Measurements from ENCODE around the gene CTTN.
"Not testable (repeated sequence)": the region's sequence is repeated elsewhere in the genome, so short reads cannot be mapped to it uniquely, and the experiment has no call there.

CTTN gene

DNA sequence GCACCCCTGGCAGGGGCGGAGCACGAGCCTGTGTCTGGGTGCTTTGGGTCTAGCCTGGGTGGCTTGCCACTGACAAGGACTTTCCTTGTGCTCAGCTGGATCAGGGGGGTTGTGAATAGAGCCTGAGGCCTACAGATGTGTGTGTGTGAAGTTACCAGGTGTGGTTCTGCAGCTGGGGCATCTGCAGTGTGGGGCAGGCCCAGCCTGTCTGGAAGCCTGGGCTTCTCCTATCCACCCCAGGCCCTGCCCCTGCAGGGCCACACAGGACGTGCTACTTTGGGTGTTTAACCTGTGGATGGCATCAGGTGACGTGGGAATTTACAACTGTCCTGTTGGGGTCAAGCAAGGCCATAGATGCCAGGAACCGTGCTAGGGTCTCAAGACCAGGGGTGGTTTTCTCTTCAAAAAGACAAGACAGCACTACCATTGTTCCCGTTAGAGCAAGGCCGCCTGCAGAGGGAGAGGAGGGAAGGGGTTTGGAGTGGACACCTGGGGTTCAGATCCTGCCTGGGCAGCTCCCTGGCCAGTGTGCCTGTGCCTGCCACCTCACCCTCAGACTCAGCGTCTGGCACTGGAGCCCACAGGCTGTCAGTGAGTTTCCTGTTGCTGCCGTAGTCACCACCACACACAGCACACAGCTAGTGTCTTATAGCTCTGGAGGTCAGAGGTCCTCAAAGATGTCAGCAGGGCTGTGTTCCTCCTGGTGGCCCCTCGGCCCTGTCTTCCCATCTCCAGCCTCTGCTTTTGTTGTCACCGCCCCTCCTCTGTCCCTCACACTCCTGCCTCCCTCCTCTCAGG, 31.6 kb downstream of the CTTN start:
- no peak for DNase-seq

DNA sequence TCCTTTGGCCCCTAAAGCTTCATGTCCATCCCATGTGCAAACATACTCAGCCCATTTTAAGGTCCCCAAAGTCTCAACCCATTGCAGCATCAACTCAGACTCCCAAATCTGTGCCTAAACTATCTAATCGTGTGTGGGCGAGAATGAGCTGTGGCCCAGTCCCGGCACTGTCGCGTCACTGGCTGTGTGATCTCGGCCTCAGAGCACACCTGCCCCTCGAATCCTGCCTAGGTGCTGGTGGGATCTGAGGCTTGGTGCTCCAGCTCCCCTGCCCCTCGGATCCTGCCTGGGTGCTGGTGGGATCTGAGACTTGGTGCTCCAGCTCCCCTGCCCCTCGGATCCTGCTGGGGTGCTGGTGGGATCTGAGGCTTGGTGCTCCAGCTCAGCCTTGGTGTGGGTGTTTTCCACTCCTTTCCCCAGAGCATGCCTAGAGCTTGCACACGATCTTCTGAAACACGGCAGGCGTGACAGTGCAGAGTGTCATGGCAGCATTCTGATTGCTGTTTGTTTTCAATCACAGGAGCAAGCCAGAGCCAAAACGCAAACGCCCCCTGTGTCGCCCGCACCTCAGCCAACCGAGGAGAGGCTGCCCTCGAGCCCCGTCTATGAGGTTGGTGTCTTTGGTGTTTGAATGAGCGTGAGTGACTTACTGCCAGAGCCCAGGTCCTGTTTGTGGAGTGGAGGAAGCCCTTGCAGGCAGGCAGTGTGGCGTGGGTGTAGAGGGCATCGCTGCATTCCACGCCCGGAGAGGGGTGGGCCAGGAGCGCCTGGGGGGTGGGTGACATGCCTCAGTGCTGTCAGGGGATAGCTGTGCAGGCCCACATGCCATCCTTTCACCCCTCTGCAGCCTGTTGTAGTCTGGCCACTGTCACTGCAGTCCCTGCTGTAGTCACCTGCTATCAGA, 32.6 kb downstream of the CTTN start:
- no peak for DNase-seq

DNA sequence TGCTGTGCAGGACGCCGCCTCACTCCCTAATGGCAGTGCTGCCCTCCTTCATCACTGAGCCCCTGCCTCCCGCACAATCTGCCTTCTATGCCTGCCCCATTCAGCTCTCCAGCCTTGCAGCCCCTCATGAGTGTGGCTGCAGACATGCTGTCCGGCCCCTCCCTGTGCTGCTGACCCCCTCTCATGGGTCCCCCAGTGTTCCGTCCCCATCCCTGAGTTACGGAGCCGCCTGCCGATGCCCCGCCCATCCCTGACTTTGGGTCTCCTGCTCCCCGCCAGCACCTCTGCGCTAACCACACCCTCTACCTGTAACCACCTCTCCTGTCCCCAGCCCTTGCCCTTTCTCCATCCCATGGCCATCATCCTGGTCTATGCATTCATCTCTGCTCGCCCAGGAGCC, 33.3 kb downstream of the CTTN start:
- no peak for DNase-seq

DNA sequence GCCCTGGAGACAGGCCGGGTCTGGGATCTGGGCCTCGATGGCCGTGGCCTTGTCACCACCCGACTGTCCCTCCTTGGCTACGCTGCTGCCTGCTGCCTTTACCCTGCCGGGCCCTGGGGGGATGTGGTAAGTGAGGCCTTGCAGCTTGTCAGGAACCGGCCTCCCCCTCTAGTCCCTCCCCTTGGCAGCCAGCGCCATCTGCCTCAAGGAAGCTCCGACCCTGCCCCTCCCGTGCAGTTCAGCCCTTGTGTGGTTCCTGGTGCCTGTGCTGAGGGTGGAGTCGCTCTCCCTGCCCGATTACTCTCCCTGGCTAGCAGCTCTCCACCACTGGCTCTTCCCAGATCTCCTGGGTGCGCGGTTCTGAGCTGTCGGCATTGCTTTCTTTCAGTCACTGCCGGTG, 33.7 kb downstream of the CTTN start:
- no peak for DNase-seq

DNA sequence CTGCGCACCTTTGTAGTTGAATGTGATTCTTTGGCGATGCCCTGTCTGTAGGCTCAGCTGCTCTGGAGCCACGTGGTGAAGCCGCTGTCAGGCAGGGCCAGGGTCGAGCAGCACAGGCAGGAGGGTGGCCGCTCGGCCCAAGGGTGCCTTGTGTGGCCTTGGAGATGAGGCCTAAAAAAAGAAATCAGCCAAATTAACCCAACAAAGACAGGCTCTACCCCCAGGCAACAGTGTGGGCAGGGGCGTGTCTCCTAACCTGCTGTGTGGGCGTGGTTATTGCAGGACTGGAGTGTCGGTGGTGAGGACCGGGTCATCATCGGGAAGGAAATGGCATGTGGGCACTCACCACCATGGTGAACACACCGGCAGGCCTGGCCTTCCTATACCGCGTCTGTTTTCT, 34.3 kb downstream of the CTTN start:
- DNase-seq: no peak

DNA sequence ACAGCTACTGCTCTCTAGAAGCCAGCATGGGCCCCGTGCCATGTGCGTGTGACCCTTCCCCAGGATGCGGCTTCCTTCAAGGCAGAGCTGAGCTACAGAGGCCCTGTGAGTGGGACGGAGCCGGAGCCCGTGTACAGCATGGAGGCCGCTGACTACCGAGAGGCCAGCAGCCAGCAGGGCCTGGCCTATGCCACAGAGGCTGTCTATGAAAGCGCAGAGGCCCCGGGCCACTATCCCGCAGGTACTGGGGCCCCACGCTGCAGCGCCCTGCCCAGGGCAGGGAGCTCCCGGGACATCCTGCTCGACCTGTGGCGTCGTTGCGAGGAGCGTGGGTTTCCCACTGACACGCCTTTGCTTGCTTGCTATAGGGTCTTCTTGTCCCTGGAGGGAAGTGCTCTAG, 34.7 kb downstream of the CTTN start:
- DNase-seq: no peak

DNA sequence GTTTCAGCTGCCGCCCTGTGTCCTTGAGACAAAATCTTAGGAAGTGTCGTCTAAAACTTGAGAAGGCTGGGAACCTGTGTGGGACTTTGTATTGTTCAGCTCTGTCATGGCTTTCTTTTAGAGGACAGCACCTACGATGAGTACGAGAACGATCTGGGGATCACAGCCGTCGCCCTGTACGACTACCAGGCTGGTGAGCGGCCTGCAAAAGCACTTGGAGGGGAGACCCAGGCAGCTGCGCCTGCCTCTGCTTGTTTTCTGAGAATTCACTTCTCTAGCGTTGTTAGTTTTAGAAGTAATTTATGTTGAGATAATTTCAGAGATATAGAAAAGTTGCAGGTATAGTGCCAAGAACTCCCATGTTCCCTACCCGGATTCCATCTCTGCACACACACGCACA, 35.2 kb downstream of the CTTN start:
- no peak for DNase-seq

DNA sequence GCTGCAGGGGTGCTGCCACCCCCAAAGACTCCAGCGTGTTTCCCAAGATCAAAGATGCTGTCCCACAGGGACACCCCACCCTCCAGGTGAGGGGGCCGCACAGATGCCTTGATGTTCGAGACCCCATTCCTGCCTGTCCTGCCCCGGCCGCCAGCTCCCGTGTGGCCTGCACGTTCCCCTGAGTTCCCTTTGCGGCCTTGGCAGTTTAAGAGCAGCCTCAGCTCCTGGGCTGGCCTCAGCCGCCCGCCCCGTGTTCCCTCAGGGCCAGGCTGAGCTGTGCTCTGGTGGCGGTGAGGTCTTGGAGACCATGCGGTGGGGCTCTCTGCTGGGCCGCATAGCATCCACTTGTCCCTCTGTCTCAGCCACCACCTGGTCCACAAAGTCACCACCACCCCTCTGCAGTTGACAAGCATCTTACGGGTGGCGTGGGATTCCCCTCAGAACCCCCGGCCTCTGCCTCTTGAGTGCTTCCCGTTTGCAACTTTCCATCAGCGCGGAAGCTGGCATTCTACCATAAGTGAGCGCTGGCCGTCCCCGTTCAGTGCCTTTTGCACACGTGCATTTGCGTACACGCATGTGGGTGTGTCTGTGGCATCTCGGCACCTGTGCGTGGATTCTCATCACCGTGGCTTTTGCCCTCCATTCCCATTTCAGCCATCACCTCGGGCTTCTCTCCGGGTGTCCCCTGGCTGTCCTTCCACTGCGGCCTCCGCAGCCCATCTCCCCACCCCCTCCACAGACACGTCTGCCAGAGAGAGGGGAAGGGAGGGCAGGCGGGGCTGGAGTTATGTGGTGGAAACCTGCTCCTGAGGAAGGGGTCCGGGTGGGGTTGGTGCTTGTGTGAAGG, 35.9 kb downstream of the CTTN start:
- no peak for DNase-seq

DNA sequence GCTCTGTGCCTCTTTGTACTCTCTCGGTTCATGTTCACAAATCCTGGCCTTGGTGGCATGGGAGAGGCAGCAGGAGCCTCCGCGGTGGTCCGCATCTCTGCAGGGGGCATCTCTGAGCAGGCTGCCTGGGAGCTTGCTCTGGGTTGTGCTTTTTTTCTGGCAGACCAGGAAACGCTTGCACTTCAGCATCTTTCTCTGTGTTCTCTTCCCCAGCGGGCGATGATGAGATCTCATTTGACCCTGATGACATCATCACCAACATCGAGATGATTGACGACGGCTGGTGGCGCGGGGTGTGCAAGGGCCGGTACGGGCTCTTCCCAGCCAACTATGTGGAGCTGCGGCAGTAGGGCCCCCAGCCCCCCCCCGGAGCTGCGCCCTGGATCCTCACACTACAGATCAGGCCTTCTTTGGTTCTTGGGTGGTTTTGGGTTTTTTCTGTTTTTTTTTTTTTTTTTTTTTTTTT, 36.5 kb downstream of the CTTN start:
- DNase-seq: no peak

DNA sequence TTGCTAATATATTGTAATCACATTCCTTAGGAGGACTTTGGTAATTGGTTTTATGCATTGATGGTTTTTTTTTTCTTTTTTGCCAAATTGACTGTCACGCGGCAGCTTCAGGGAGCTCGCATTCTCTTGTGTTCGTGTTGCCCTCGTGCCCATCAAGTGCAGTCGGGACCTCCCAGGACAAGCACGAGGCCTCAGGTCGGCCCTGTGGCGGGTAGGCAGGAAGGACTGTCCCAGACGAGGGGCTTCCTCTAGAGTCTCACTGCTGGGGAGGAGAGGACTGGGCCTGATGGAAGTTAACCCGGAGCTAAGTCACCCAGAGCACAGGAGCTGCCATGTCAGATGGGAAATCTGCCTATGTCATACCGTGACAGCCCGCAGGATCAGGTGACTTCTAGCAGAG, 37.0 kb downstream of the CTTN start:
- DNase-seq: no peak

DNA sequence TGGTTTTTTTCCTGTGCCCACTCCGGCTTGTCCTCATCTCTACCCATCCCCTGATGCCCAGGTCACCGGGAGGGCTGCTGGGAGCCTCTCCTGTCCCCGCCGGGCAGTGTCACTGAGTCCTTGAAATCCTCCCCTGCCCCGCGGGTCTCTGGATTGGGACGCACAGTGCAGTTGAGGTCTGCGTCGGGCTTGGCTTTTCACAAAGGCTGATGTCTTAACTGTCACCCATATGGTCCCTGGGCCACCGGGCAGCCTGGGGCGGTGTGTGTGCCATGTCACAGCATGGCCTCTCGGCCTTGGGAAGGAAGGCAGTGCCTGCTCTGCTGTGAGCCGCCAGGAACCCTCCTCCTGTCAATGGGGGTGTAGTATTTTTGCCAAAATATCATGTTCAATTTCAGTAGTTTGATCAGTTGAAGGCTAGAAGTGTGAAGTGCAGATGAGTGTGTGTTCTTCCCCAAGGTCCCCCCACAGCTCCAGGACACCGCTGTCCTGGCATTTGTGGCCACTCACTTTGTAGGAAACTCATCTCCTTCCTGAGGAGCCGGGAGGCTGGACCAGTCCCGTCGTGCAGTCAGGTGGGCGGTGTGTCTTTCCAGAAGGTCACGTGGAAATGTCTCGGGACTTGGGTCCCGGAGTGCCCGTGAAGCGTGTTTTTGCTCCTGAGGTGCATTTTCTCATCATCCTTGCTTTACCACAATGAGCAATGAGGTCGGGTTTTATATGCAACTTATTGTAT, 37.6 kb downstream of the CTTN start:
- no peak for DNase-seq

DNA sequence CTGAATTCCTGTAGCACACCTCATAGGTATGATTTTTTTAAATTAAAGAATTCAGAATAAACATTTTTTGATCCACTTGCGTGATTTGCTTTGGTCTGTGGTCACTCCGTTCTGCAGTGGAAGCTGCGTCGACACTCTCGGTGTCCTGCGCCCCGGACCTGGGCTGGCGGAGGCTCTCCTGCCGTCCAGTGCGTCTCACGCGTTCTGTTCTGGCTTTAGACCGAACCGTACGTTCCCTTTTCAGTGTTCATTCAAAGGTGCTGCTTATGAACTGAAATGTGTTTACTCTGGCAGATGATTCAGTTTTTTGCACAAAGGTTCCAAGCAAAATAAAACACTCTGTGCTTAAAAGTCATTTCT, 38.2 kb downstream of the CTTN start:
- no peak for DNase-seq

DNA sequence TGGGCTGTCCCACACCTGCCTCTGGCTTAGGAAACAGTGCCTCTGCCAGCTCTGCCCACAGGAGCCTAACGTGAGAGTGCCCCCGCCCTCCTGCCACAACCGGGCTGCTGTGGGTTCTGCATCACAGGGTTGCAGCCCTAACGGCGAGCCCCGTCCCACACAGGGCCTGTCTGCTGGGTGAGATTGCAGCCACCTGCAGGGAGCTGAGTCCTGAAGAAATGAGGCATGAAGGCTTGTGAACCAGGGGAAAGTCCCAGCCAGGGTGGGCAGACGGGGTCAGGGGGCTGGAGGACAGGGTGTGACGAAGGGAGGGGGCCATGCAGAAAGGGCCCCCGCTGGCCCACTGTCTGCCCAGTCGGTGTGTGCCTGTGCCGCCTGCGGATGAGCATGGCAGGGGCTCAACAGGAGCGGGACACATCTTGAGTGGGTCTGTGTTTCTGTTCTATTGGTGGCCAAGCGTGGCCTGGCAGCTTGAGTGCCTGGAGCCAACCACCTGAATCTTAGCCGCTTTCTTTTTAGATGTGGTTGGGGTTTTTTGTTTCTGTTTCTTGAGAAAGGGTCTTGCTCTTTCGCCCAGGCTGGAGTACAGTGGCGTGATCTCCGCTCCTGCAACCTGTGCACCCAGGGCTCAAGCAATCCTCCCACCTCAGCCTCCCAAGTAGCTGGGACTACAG, 38.9 kb downstream of the CTTN start:
- DNase-seq: no peak

DNA sequence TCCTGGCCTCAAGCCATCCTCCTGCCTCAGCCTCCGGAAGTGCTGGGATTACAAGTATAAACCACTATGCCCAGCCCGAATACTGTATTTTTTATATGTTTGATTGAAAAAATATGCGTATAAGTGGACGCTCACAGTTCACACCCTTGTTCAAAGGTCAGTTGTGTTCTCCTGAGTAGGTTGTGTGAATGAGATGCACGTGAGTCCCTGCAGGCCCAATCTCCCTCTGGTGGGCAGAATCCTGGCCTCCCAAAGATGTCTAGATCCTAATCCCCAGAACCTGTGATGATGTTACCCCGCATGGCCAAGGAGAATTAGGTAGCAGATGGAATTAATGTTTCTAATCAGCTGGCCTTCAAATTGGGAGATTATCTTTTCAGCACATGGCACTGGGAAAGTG, 41.9 kb downstream of the CTTN start:
- no peak for DNase-seq

DNA sequence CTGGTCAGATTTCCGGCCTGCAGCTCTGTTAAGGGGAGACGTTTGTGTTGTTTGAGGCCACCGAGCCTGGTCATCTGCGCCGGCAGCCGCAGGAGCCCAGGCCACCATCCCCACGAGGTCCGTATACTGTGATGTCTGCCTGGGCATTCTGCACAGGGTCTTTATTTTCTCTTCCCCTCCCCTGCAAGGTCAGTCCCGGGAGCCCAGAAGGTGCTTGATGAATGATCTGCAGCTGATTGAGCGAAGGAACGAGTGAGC, 45.4 kb downstream of the CTTN start:
- DNase-seq: no peak

DNA sequence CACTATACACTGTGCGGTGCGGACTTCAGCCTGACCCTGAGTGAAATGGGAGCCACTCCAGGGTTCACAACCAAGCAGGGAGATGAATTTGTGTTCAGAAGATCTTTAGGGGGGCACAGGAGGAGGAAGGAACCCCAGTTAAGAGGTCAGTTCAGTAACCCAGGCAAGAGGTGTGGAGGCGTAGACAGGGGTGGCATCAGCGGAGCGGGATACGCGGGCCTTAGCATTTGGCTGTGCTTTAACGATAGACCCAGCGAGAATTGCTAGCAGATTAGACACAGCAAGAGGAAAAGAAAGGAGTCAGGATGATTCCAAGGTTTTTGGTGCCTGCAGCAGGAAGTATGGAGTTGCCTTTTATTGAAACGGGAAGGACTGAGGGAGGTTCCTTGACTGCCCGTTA, 46.8 kb downstream of the CTTN start:
- DNase-seq: no peak

DNA sequence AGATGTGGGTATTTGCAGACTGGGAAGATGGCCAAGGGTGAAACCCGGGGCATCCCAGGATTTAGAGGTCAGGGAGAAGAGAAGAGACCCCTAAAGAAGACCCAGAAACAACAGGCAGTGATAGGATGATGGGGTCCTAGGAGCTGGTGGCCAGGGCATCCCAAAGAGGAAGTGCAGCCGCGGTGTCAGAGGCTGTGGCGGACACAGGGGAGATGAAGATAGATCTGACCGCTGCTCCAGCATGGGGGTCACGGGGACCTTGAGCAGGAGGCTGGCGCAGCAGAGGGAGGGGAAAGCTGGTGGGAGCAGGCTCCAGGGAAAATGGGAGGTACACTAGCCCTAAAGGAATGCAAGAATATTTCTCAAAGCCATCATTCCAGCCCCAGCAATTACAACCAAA, 47.3 kb downstream of the CTTN start:
- DNase-seq: no peak

DNA sequence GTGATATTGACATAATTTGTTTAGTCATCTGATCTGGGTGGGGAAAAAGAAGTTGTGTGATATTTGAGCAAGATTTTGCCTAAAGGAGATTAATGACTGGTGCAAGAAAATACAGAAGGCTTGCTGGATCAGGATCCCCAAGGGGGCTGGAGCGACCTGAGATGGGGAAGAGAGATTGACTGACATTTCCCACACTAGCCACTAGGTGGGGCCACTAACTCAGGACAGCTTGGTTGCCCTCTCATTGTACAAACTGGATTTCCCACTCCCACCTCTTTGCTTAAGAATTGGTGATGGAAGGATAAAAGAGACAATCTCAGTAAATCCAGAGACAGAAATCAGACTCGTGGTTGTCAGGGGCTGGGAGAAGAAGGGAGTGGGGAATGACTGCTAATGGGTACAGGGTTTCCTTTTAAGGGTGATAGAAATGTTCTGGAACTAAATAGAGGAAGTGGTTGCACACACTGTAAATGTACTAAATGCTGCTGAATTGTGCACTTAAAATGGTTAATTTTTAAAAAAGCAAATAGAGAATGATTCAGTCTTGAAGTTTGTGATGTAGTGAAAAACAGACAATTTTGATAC, 50.7 kb downstream of the CTTN start:
- no peak for DNase-seq

DNA sequence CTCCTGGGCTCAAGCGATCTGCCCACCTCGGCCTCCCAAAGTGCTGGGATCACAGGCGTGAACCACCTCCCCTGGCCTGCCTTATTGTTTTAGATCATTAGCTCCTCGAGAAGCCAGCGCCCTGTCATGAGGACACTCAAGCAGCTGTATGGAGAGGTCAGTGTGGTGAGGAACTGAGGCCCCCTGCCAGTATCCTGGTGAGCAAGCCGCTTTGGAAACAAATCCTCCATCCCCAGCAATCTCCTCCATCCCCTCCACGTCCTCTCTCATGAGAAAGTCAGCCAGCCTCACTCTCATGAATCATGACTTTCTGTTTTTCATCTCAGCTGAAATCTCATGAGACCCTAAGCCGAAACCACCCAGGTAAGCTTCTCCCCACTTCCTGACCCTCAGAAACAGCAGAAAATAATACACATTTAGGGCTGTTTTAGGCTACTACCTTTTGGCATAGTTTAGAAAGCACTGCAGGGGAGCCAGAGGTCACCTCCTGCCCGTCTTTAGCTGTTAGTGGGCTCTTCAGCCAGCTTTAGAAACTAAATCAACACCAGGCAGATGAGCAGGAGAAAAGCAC, 56.0 kb downstream of the CTTN start:
- DNase-seq: no peak

DNA sequence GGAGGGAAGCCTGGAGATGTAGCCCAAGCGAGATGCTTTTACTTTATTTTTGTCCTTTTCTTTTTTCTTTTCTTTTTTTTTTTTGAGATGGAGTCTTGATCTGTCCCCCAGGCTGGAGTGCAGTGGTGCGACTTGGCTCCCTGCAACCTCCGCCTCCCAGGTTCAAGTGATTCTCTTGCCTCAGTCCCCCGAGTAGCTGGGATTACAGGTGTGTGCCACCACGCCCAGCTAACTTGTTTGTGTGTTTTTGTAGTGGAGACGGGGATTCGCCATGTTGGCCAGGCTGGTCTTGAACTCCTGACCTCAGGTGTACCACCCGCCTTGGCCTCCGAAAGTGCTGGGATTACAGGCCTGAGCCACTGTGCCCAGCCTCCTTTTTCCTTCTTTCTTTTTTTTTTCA, 56.5 kb downstream of the CTTN start:
- DNase-seq: not testable (repeated sequence)

DNA sequence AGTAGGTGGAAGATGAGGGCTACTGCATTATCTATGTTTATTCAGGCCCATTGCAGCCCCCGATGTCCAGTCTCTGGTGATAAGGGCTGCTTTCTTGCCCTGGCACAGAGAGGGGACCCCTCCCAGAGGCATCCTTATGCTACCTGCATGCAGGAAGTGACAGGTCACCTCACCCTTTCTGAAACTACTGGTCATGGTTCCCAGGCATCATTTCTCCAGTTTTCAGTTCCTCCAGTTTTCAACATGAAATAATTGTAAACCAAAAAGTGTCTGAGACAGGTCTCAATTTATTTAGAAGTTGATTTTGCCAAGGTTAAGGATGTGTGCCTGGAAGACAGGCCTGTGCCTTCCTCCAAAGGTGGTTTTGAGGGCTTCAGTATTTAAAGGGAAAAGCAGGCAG, 57.0 kb downstream of the CTTN start:
- no peak for DNase-seq
